ENCODE data around the gene PROX1. TPM values are rescaled to one million over a fixed set of nuclear protein-coding genes. Genes with fewer than 3 reads are reported as not detected.
A peak's percentile ranks its signal among the peaks of the same experiment; 100 is the strongest.

The PROX1 gene
- total RNA-seq, 2 donors from 2014 or later = 13.7 to 27.4 TPM

DNA sequence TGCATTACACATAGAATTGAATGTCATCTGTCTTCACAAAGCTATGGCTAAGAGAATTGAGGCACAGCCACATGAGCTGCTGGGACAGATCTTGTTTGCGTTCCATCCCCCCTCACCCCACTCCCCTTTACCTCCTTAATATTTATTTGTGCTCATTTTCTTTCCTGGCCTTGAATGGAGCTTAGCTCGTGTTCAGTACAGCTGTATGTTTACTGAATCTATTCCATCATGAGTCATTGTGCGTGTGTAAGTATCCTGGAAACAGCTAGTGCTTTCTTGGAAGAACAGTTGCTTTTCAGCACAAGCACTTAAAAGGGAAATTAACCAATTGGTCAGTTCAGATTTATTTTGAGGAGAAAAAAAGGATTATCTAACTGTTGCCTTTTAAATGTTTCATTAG lies 14.7 kb downstream of the PROX1 start:
- intact Hi-C loops (cut with DNase I) = no loop called here
- H3K4me3 ChIP-seq = no peak overlapping the region
- H3K27me3 ChIP-seq = no peaks in the 10 kb centered on the region
- H3K27ac ChIP-seq = peak overlapping the region in 2 of 4 donors; percentile 9 to 73
- H3K9me3 ChIP-seq = no peaks in the 10 kb centered on the region
- 5 to 18% methylated on average over 3 of the region's 3 CpGs for WGBS, 2 donors
- DNase-seq = peak in 2 of 4 donors; percentile 33 to 58
- ATAC-seq = peak; percentile 96
- H3K36me3 ChIP-seq (replicated peaks in 1 of 2; ENCODE audit: insufficient read depth in 1 of 2, low read depth in 2 of 2) = peaks cover 1 to 4% of the 10 kb centered on the region in 2 donors
- TF ChIP-seq, protein P1, sequence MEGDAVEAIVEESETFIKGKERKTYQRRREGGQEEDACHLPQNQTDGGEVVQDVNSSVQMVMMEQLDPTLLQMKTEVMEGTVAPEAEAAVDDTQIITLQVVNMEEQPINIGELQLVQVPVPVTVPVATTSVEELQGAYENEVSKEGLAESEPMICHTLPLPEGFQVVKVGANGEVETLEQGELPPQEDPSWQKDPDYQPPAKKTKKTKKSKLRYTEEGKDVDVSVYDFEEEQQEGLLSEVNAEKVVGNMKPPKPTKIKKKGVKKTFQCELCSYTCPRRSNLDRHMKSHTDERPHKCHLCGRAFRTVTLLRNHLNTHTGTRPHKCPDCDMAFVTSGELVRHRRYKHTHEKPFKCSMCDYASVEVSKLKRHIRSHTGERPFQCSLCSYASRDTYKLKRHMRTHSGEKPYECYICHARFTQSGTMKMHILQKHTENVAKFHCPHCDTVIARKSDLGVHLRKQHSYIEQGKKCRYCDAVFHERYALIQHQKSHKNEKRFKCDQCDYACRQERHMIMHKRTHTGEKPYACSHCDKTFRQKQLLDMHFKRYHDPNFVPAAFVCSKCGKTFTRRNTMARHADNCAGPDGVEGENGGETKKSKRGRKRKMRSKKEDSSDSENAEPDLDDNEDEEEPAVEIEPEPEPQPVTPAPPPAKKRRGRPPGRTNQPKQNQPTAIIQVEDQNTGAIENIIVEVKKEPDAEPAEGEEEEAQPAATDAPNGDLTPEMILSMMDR (IDR thresholded peaks at IDR 0.05) = no peak
- TF ChIP-seq POLR2A (IDR thresholded peaks at IDR 0.05) = no peak
- H3K4me1 ChIP-seq = peaks cover 44% of the 10 kb centered on the region

DNA sequence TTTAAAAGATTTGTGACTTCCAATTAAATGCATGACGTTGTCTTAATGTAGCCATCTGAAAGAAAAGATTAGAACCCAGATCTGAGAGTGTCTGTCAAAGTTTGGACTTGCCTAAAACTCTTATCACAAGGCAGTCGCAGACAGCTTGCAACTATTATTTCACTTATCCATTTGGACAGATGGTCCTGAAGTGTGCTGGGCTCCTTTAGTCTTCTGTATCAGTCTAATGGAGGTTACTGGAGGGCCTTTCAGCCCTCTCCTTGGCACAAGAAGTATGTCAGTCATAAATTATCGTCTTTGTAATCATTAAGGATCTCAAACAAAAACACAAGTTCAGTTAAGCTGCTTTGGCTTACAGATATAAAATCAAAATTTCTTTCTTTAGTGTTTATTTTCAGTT lies 15.5 kb downstream of the PROX1 start:
- no peaks in the 10 kb centered on the region for H3K27me3 ChIP-seq

DNA sequence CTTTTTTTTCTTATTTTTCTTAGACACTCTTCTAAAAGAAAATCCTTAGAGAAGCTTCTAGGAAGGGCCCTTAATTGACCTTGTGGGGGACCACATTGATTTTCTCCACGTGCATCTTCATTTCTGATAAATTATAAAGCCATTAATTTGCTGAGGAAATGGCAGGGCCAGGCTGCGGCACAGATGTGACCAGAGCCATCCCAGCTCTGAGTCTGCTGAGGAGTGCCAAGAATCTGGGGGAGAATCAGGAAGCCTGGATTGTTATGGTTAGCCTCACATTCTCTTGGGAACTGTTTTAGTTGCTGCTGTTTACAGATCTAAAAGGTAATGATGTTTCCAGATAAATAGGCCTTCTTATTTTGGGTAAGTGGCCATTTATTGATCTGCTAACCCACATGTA lies 16.2 kb downstream of the PROX1 start:
- WGBS, 2 donors = 46 to 47% methylated on average over 2 of the region's 2 CpGs
- no peak for TF ChIP-seq POLR2A (IDR thresholded peaks at IDR 0.05)
- Histone ChIP-seq H3K27me3 (no peaks in the 10 kb centered on the region), H3K4me1 (peaks cover 44% of the 10 kb centered on the region), H3K9me3 (no peaks in the 10 kb centered on the region), H3K36me3 (replicated peaks in 1 of 2; ENCODE audit: insufficient read depth in 1 of 2, low read depth in 2 of 2) (peaks cover 0 to 2% of the 10 kb centered on the region in 2 donors), H3K4me3 (no peak overlapping the region), H3K27ac (peak overlapping the region in 3 of 4 donors; percentile 9 to 73 (median 46))
- DNase-seq (no peak), ATAC-seq (no peak)
- intact Hi-C loops (cut with DNase I) = no loop called here

More for the DNA sequence above, 15.5 kb downstream of the PROX1 start:
- H3K4me3 ChIP-seq = no peak overlapping the region
- H3K4me1 ChIP-seq = peaks cover 44% of the 10 kb centered on the region
- H3K9me3 ChIP-seq = no peaks in the 10 kb centered on the region
- peak overlapping the region in 3 of 4 donors; percentile 9 to 73 (median 46) for H3K27ac ChIP-seq
- no peak for TF ChIP-seq POLR2A (IDR thresholded peaks at IDR 0.05)
- TF ChIP-seq, protein P1 (IDR thresholded peaks at IDR 0.05) = no peak
- intact Hi-C loops (cut with DNase I) = no loop called here
- 27 to 34% methylated on average over 3 of the region's 3 CpGs for WGBS, 2 donors
- ATAC-seq (no peak), DNase-seq (no peak)
- peaks cover 0 to 2% of the 10 kb centered on the region in 2 donors for H3K36me3 ChIP-seq (replicated peaks in 1 of 2; ENCODE audit: insufficient read depth in 1 of 2, low read depth in 2 of 2)

DNA sequence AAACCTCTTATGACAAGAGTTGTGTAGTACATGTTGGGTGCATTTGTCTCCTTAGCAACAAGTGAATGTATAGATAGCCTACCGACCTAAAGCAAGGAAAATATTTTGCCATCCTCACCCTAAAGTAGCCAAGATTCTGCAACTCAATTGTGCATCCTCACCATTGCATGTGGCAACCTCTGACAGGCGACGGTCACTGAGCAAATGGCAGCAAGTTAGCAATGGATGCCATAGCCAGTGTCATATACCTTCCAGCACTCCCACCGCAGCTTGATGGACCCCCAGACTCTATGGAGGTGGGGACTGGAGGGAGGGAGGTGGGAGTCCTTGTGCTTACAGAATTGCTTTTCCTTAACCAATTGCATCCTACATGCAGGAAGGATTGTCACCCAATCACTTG lies 17.0 kb downstream of the PROX1 start:
- no peak for ATAC-seq
- H3K4me1 ChIP-seq = peaks cover 44% of the 10 kb centered on the region
- no peak for TF ChIP-seq POLR2A (IDR thresholded peaks at IDR 0.05)
- TF ChIP-seq, protein P1 (IDR thresholded peaks at IDR 0.05) = no peak
- intact Hi-C loops (cut with DNase I) = no loop called here
- no peaks in the 10 kb centered on the region for H3K27me3 ChIP-seq
- DNase-seq = no peak
- no peak overlapping the region for H3K4me3 ChIP-seq
- H3K36me3 ChIP-seq (replicated peaks in 1 of 2; ENCODE audit: insufficient read depth in 1 of 2, low read depth in 2 of 2) = peaks cover 0 to 2% of the 10 kb centered on the region in 2 donors
- H3K27ac ChIP-seq = no peak overlapping the region
- WGBS, 2 donors = 80 to 90% methylated on average over 4 of the region's 4 CpGs
- no peaks in the 10 kb centered on the region for H3K9me3 ChIP-seq

DNA sequence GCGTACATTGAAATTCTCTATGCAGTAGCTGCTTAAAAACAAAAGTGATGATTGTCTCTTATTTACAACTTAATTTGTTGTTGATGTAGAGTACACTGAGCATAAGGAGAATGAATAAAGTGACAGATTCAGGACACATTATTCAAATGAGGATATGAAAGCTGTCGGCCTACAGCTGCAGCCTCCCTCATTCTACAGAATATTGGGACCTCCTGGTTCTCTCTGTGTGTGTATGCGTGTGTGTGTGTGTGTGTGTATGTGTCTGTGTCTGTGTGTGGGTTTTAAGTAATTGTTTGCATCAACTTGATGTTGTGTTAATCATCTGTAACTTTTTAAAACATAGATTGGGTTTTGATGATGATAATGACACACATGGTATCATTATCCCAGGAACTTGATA lies 17.9 kb downstream of the PROX1 start:
- H3K36me3 ChIP-seq (replicated peaks in 1 of 2; ENCODE audit: insufficient read depth in 1 of 2, low read depth in 2 of 2) = peaks cover 0 to 2% of the 10 kb centered on the region in 2 donors
- intact Hi-C loops (cut with DNase I) = no loop called here
- DNase-seq (no peak), ATAC-seq (no peak)
- no peaks in the 10 kb centered on the region for H3K9me3 ChIP-seq
- 81 to 83% methylated on average over 3 of the region's 3 CpGs for WGBS, 2 donors
- H3K4me1 ChIP-seq = peaks cover 44% of the 10 kb centered on the region
- TF ChIP-seq, protein P1 (IDR thresholded peaks at IDR 0.05) = no peak
- no peak for TF ChIP-seq POLR2A (IDR thresholded peaks at IDR 0.05)
- H3K27ac ChIP-seq = no peak overlapping the region
- no peaks in the 10 kb centered on the region for H3K27me3 ChIP-seq
- no peak overlapping the region for H3K4me3 ChIP-seq

Measured in body of pancreas (tissue), 4 donors.